RWPE1 (cell line): ENCODE results near the gene TSPAN12.
"Not testable (repeated sequence)": the region's sequence is repeated elsewhere in the genome, so short reads cannot be mapped to it uniquely, and the experiment has no call there.

Source experiments
- CTCF ChIA-PET: fragments of 350-600 bp; sonication (Branson Sonifier 250); formaldehyde crosslinking; extraction: SDS; loops from one replicate; lab custom pipeline; 2021; lab: Yijun Ruan, JAX
- POLR2A ChIA-PET: fragments of 400-600 bp; formaldehyde crosslinking; extraction: SDS; loops from one replicate; lab custom pipeline; 2020; ENCODE audit warnings: antibody characterized with exemption; ENCODE audit not compliant: low non-redundant PET; lab: Yijun Ruan, JAX
- DNase-seq: peaks from one replicate; pipeline ENCODE4 v3.0.0; 2012; ENCODE audit warnings: low spot score
- H3K27ac ChIP-seq: fragments of 450-650 bp; 2 replicates; pipeline ENCODE4 v1.5.1; 2017
- TF ChIP-seq, protein P1 (sequence below): fragments of 450-650 bp; conservative IDR thresholded peaks from 2 replicates; pipeline ENCODE4 v1.5.1; 2017; ENCODE audit warnings: low read depth, mild to moderate bottlenecking

TSPAN12 gene

DNA sequence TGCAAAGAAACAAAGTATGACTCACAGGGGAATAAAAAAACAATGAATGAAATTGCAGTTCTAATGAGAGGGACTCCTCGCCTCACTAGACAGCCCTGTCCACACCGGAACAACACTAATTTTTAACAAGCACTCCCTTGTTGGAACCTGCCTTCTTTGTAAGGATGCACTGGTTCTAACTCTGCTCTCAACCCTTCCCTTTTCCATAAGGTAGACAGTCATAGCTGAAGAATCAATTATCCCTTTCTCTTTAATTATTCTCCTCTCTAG lies 65.1 kb downstream of the TSPAN12 start:
- ChIA-PET CTCF (no interaction called here), POLR2A (no interaction called here)
- TF ChIP-seq, protein P1, sequence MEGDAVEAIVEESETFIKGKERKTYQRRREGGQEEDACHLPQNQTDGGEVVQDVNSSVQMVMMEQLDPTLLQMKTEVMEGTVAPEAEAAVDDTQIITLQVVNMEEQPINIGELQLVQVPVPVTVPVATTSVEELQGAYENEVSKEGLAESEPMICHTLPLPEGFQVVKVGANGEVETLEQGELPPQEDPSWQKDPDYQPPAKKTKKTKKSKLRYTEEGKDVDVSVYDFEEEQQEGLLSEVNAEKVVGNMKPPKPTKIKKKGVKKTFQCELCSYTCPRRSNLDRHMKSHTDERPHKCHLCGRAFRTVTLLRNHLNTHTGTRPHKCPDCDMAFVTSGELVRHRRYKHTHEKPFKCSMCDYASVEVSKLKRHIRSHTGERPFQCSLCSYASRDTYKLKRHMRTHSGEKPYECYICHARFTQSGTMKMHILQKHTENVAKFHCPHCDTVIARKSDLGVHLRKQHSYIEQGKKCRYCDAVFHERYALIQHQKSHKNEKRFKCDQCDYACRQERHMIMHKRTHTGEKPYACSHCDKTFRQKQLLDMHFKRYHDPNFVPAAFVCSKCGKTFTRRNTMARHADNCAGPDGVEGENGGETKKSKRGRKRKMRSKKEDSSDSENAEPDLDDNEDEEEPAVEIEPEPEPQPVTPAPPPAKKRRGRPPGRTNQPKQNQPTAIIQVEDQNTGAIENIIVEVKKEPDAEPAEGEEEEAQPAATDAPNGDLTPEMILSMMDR, result no peak
- no peak overlapping the region for H3K27ac ChIP-seq
- DNase-seq, result no peak

DNA sequence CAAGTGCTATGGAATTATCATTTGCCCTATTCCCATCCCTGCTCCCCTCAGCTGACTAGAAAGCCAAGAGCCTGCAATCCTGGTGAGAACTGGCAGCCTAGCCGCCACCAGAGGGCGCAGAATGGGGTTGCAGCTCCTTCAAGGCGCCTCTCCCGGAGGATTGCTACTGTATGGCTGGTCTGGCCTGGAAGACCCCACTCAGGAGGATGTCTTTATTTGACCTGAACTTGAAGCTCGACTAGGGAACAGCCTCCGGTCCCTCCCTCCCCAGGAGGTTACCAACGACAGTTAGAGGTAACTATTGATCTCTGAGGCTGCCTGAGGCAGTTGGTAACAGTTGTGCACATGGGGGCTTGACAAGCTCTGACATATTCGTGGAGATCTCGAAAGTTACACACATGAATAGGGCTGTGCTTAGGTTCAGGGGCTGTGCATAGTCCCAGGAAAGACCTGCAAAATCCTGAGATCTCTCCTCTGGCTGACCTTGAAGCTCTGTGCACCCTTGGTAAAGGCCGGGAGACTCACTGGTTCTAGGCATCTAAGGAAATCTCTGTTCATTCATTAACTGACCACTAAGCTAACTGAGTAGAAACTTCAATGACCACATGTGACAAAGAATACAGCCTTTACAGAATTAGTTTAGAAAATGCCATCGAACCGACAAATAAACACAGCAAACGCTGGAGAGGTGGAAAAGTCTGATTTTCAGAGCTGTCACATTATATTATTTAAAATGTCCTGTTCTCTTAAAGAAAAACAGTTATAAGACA lies 65.7 kb downstream of the TSPAN12 start:
- H3K27ac ChIP-seq, result no peak overlapping the region
- POLR2A ChIA-PET, result no interaction called here
- peak; percentile 15 for DNase-seq
- CTCF ChIA-PET, result interaction anchor here (0.8 to 1.2 kb wide), 3 partner anchors 9 to 20 kb away, joined by 3 to 5 read pairs (median 4); no protein-coding TSS in a partner anchor
- TF ChIP-seq, protein P1, result peak; percentile 68

DNA sequence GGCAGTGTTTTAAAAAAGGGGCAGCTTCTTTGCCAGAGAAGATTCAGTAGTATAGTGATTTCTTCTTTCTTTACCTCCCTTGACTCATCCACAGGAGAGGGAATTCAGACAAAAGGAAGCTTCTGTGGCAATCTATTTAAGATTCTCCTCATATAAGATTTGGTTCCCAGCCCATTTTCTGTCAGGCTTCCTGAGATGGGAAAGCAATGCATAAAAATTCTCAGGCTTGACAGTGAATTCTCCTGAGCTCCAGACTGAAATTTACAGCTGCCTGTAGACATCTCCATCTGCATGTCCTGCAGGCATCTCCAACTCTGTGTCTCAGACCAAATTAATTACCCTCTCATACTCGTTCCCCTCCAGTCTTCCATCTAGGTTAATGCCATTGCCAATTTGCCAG lies 72.8 kb downstream of the TSPAN12 start:
- DNase-seq, result no peak
- no peak overlapping the region for H3K27ac ChIP-seq
- POLR2A ChIA-PET, result no interaction called here
- CTCF ChIA-PET, result no interaction called here
- TF ChIP-seq, protein P1, result no peak

- CTCF ChIA-PET, result interaction anchor here (0.7 to 1.0 kb wide), 2 partner anchors 8 to 23 kb away, joined by 3 to 5 read pairs; no protein-coding TSS in a partner anchor
- DNase-seq, result no peak
- POLR2A ChIA-PET, result no interaction called here
- no peak overlapping the region for H3K27ac ChIP-seq
- TF ChIP-seq, protein P1, result no peak
Measured at GRCh38 chr7:120783721-120784120, 74.2 kb downstream of the TSPAN12 start.

GRCh38 chr7:120783273-120783672 lies 74.7 kb downstream of the TSPAN12 start:
- CTCF ChIA-PET, result interaction anchor here (0.7 to 1.0 kb wide), 2 partner anchors 9 to 23 kb away, joined by 3 to 5 read pairs; no protein-coding TSS in a partner anchor
- no peak for DNase-seq
- no peak overlapping the region for H3K27ac ChIP-seq
- TF ChIP-seq, protein P1, result no peak
- POLR2A ChIA-PET, result no interaction called here

DNA sequence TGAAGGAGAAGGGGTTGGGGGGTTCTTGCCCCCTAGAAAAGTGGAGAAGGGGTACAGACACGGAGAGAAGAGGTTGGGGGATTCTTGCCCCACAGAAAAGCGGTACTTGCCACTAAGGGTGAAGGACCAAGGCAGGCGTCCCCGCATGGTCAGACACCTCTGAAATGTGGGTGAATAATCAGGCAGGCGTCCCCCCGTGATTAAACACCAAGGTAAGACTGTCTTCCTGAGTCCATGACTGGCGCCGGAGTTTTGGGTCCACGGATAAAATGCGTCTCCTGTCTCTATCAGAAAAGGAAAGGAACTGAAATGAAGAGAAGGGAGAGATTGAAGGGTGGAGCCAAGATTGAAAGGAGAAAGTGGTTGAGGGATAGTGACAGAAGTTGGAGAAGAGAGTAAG lies 76.0 kb downstream of the TSPAN12 start:
- H3K27ac ChIP-seq, DNase-seq, POLR2A ChIA-PET, CTCF ChIA-PET: not testable (repeated sequence)

- TF ChIP-seq, protein P1, result no peak
- CTCF ChIA-PET, result no interaction called here
Measured at GRCh38 chr7:120780938-120781337, 77.0 kb downstream of the TSPAN12 start.

GRCh38 chr7:120780451-120780850 lies 77.5 kb downstream of the TSPAN12 start:
- POLR2A ChIA-PET, DNase-seq, H3K27ac ChIP-seq, CTCF ChIA-PET: not testable (repeated sequence)

More at GRCh38 chr7:120780938-120781337, 77.0 kb downstream of the TSPAN12 start:
- POLR2A ChIA-PET, result no interaction called here
- DNase-seq, result no peak
- no peak overlapping the region for H3K27ac ChIP-seq

DNA sequence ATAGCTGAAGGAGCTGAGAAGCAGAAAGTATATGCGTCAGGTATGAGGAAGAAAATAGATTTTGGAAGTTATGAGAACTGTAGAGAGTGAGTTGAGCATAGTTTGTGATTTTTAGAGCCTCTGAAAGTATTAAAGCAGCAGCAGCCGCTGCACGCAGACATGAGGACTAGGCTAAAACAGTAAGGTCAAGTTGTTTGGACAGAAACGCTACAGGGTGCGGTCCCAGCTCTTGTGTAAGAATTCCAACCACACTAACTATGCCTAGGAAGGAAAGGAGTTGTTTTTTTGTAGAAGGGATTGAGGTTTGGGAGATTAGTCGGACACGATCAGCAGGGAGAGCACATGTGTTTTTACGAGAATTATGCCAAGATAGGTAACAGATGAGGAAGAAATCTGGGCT lies 78.9 kb downstream of the TSPAN12 start:
- CTCF ChIA-PET, POLR2A ChIA-PET, H3K27ac ChIP-seq, DNase-seq: not testable (repeated sequence)
